Activated T-cell treated with anti-CD3 and anti-CD28 coated beads, Interleukin-2, amount 50 U/mL, for 4 hours (primary cell): ENCODE measurements around the gene NEK1. TPM values are rescaled to one million over a fixed set of nuclear protein-coding genes. Genes with fewer than 3 reads are reported as not detected.
"Not testable (repeated sequence)": the region's sequence is repeated elsewhere in the genome, so short reads cannot be mapped to it uniquely, and the experiment has no call there.

ENCODE experiments used
- ATAC-seq, 2 donors: fragments of 200-7000 bp; cut with Tn5 transposase; one replicate each; pipeline ENCODE4 v1.10.0; 2021
- DNase-seq: peaks from one replicate; pipeline ENCODE4 v3.0.0-alpha.2; 2020
- H3K27me3 Mint-ChIP-seq: one replicate; pipeline ENCODE4 v1.8.0; 2021; ENCODE audit warnings: low read depth, mixed read lengths
- H3K36me3 Mint-ChIP-seq: one replicate; pipeline ENCODE4 v1.8.0; 2022; ENCODE audit warnings: mixed read lengths; ENCODE audit not compliant: insufficient read depth
- H3K4me1 Mint-ChIP-seq: one replicate; pipeline ENCODE4 v1.8.0; 2021; ENCODE audit warnings: low read depth, mixed read lengths
- H3K4me3 Mint-ChIP-seq: one replicate; pipeline ENCODE4 v1.8.0; 2021; ENCODE audit warnings: mild to moderate bottlenecking, moderate library complexity, mixed read lengths
- H3K9me3 Mint-ChIP-seq: one replicate; pipeline ENCODE4 v1.8.0; 2021; ENCODE audit warnings: mixed read lengths
- total RNA-seq, 3 donors: library from RNA; stranded (reverse); gene quantifications; one replicate each; pipeline ENCODE4 v1.2.1, GENCODE V29; 2021

The NEK1 gene
- total RNA-seq, 3 donors from 2014 or later: 6.0 to 6.6 (median 6.6) TPM

DNA sequence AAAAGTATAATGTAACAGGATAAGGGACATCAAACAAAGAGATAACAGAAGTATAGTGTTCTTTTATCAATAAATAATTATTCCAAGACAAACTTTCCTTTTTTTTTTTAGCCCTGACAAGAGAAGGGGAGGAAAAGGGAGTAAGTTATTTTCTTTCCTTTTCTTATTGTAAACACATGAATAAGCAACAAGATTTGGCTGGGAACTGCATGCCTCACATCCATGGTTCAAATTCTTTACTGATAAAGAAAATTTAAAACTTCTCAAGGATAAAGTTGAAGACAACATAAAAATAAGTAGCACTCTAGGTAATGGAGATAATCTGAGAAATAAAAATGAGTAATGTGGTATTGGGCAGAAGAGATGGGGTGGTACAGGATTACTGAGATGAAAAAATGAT lies 71.6 kb downstream of the NEK1 start:
- H3K4me3 Mint-ChIP-seq: no peak overlapping the region
- DNase-seq (no peak), ATAC-seq (no peak)
- no peaks in the 10 kb centered on the region for H3K4me1 Mint-ChIP-seq
- peaks cover 15% of the 10 kb centered on the region for H3K36me3 Mint-ChIP-seq
- no peaks in the 10 kb centered on the region for H3K27me3 Mint-ChIP-seq
- H3K9me3 Mint-ChIP-seq: peaks cover 37% of the 10 kb centered on the region

DNA sequence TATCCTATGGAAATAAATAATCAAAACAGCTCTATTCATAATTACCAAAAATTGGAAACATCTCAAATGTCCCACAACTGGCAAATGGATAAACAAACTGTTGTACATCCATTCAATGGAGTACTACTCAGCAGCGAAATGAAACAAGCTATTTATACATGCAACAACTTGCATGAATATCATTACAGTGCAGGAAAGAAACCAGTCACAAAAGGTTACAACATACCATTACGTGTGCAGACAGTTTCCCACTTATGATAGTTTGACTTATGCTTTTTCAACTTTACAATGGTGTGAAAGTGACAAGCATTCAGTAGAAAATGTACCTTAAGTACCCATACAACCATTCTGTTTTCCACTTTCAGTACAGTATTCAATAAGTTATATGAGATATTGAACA lies 82.3 kb downstream of the NEK1 start:
- Mint-ChIP-seq H3K9me3 (no peaks in the 10 kb centered on the region), H3K36me3 (peaks cover 65% of the 10 kb centered on the region), H3K4me3 (no peak overlapping the region), H3K27me3 (no peaks in the 10 kb centered on the region), H3K4me1 (no peaks in the 10 kb centered on the region)
- ATAC-seq: no peak
- no peak for DNase-seq

DNA sequence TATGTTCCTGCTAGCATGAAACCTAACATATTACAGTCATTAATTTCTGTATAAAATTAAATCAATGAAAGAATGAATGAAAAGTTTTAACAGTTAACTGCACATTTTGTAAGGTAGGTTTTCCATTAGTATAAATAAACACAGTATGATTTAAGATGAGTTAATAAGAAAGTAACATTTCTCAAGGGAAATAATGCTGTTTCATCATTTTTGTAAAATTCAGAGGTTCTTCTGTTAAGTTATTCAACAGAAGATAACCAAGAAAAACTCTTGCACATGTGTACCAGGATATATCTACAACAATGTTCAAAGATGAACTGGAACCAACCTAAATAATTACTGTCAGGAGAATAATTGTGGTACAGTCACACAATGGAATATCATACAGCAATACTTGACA lies 88.6 kb downstream of the NEK1 start:
- ATAC-seq (no peak), DNase-seq (no peak)
- H3K4me1 Mint-ChIP-seq: no peaks in the 10 kb centered on the region
- H3K36me3 Mint-ChIP-seq: peaks cover 36% of the 10 kb centered on the region
- no peaks in the 10 kb centered on the region for H3K9me3 Mint-ChIP-seq
- no peaks in the 10 kb centered on the region for H3K27me3 Mint-ChIP-seq
- H3K4me3 Mint-ChIP-seq: no peak overlapping the region

DNA sequence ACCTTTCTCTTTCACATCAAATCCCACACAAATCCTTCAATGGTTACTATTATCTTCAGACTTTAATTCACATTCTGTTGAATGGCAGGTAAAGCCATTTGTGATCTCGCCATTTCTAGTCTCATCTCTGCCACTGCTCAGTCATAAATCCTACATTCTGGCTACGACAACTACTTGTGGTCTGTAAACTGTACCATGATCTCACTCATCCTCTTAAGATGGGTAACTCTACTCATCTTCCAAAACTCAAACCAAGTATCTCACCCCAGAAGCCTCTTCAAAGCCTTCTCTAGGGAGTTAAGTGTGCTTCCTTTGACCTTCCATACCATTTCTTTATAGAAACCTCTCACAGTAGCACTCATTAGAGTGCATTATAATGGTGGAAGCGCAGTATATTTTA lies 101.8 kb downstream of the NEK1 start:
- ATAC-seq: peak in 1 of 2 donors; percentile 58

DNA sequence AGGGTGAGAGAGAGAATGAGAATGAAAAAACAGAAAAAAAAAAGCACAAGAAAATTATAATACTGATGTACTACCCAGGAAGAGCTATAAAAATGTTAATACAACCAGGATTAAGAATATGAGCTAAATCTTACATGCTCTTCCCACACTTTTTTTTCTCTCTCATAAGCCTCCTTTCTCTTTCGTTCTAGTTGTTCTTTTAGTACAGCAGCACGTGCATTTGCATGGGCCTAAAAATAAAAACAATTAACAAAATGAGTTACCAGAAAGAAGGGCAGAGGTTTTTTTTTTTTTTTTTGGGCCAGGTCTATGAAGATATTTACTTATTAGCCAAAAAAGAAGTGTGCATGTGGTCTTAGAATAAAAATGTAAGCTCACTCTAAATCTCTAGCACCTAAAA lies 105.5 kb downstream of the NEK1 start:
- Mint-ChIP-seq H3K27me3 (no peaks in the 10 kb centered on the region), H3K36me3 (peaks cover 47% of the 10 kb centered on the region), H3K9me3 (peaks cover 20% of the 10 kb centered on the region), H3K4me3 (no peak overlapping the region), H3K4me1 (no peaks in the 10 kb centered on the region)
- DNase-seq (no peak), ATAC-seq (no peak)

More for the DNA sequence above, 101.8 kb downstream of the NEK1 start:
- no peak overlapping the region for H3K4me3 Mint-ChIP-seq
- no peaks in the 10 kb centered on the region for H3K4me1 Mint-ChIP-seq
- no peaks in the 10 kb centered on the region for H3K27me3 Mint-ChIP-seq
- no peak for DNase-seq
- no peaks in the 10 kb centered on the region for H3K9me3 Mint-ChIP-seq
- peaks cover 16% of the 10 kb centered on the region for H3K36me3 Mint-ChIP-seq

DNA sequence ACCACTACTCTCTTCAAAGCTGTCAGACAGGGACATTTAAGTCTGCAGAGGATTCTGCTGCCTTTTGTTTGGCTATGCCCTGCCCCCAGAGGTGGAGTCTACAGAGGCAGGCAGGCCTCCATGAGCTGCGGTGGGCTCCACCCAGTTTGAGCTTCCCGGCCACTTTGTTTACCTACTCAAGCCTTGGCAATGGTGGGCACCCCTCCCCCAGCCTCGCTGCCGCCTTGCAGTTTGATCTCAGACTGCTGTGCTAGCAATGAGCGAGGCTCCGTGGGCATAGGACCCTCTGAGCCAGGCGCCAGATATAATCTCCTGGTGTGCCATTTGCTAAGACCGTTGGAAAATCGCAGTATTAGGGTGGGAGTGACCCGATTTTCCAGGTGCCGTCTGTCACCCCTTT lies 112.5 kb downstream of the NEK1 start:
- ATAC-seq, DNase-seq, H3K27me3 Mint-ChIP-seq, H3K4me3 Mint-ChIP-seq, H3K4me1 Mint-ChIP-seq: not testable (repeated sequence)
- Mint-ChIP-seq H3K9me3 (peaks cover 24% of the 10 kb centered on the region), H3K36me3 (peaks cover 48% of the 10 kb centered on the region)

DNA sequence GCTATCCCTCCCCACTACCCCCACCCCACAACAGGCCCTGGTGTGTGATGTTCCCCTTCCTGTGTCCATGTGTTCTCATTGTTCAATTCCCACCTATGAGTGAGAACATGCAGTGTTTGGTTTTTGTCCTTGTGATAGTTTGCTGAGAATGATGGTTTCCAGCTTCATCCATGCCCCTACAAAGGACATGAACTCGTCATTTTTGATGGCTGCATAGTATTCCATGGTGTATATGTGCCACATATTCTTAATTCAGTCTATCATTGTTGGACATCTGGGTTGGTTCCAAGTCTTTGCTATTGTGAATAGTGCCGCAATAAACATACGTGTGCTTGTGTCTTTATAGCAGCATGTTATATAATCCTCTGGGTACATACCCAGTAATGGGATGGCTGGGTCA lies 118.1 kb downstream of the NEK1 start:
- H3K27me3 Mint-ChIP-seq, DNase-seq, ATAC-seq, H3K4me1 Mint-ChIP-seq, H3K4me3 Mint-ChIP-seq, H3K9me3 Mint-ChIP-seq: not testable (repeated sequence)
- peaks cover 19% of the 10 kb centered on the region for H3K36me3 Mint-ChIP-seq

DNA sequence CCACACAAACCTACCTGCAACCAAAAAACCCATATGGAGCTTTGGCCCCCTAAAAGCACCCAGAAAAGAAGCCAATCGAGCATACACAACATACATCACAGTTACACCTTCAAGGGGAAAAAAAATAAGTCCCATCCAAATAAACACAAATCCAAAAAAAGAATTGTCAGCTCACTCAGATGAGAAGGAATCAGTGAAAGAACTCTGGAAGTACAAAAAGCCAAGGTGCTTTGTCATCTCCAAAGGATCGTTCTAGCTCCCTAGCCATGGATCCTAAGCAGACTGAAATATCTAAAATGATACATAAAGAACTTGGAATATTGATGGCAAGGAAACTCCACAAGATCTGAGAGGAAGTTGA lies 119.2 kb downstream of the NEK1 start:
- ATAC-seq (no peak), DNase-seq (no peak)
- H3K4me1 Mint-ChIP-seq: peaks cover 3% of the 10 kb centered on the region
- no peak overlapping the region for H3K4me3 Mint-ChIP-seq
- H3K9me3 Mint-ChIP-seq: peaks cover 6% of the 10 kb centered on the region
- peaks cover 18% of the 10 kb centered on the region for H3K36me3 Mint-ChIP-seq
- no peaks in the 10 kb centered on the region for H3K27me3 Mint-ChIP-seq

DNA sequence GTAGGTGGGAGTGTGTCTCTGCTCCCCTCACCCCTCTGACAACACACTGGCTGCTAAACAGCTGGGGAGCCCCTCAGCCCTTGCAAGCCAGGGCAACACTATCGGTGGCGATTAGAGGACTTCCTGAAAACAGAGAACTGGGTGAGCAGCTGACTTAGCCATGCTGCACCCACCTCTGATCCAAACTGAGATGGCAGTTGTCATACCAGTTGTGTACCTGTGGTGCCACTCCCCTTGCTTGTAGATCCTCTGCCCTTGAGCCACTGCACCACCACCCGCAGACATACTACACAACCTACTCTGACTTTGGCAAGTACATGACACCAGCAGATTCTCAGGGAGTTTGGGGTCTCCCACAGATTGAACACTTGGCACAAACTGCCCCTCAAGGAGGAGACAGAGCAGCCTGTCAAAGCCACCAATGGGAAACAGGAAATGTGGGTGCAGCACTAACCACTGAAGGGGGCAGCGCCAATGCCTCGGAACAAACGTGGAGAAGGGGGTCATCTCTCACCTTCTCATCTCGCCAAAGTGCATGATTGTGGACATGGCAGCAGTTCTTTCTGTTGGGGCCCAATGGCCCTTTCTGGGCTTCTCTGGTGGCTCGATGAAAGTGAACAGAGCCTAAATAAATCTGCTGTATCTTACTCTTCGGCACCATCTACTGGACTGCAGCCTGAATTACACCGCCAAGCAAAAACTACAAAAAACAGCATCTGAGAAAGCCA lies 119.8 kb downstream of the NEK1 start:
- peaks cover 6% of the 10 kb centered on the region for H3K9me3 Mint-ChIP-seq
- no peak for DNase-seq
- H3K4me3 Mint-ChIP-seq: no peak overlapping the region
- peaks cover 3% of the 10 kb centered on the region for H3K4me1 Mint-ChIP-seq
- no peaks in the 10 kb centered on the region for H3K27me3 Mint-ChIP-seq
- ATAC-seq: peak in 1 of 2 donors; percentile 43
- H3K36me3 Mint-ChIP-seq: peaks cover 18% of the 10 kb centered on the region

DNA sequence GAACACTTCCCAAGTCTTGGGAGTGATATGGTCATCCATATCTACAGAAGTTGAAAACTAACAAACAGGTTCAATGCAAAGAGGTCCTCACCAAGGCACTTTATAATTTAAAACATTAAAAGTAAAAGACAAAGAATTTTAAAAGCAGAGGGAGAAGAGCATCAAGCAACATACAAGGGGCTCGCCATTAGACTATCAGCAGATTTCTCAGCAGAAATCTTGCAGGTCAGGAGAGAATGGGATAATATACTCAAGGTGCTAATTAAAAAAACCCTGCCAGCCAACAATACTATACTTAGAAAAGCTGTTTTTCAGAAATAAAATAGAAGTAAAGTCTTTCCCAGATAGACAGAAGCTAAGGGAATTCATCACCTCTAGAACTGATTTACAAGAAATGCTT lies 121.2 kb downstream of the NEK1 start:
- H3K9me3 Mint-ChIP-seq: peaks cover 6% of the 10 kb centered on the region
- H3K36me3 Mint-ChIP-seq: peaks cover 18% of the 10 kb centered on the region
- peaks cover 4% of the 10 kb centered on the region for H3K4me1 Mint-ChIP-seq
- H3K27me3 Mint-ChIP-seq: no peaks in the 10 kb centered on the region
- no peak for ATAC-seq
- no peak for DNase-seq
- H3K4me3 Mint-ChIP-seq: no peak overlapping the region

DNA sequence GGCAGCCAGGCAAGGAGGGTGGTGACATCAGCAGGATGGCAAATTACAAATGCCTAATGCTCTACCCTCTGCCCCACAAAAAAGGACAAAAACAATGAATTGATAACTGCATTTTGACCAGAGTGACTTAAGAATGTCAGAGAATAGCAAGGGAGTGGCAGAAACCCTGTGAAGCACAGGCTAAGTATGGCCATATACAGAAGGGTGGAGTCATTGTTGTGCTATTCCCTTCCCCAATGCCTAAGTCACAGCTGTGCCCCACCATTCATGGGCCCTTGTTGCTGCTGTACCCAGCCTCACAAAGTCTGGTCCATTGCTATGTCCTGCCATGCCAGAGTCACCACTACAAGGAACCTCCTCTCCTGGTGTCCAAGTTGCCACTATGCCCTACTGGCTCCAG lies 123.1 kb downstream of the NEK1 start:
- Mint-ChIP-seq H3K27me3 (no peaks in the 10 kb centered on the region), H3K4me3 (no peak overlapping the region), H3K9me3 (peaks cover 6% of the 10 kb centered on the region), H3K36me3 (peaks cover 24% of the 10 kb centered on the region), H3K4me1 (peaks cover 5% of the 10 kb centered on the region)
- ATAC-seq (no peak), DNase-seq (no peak)

DNA sequence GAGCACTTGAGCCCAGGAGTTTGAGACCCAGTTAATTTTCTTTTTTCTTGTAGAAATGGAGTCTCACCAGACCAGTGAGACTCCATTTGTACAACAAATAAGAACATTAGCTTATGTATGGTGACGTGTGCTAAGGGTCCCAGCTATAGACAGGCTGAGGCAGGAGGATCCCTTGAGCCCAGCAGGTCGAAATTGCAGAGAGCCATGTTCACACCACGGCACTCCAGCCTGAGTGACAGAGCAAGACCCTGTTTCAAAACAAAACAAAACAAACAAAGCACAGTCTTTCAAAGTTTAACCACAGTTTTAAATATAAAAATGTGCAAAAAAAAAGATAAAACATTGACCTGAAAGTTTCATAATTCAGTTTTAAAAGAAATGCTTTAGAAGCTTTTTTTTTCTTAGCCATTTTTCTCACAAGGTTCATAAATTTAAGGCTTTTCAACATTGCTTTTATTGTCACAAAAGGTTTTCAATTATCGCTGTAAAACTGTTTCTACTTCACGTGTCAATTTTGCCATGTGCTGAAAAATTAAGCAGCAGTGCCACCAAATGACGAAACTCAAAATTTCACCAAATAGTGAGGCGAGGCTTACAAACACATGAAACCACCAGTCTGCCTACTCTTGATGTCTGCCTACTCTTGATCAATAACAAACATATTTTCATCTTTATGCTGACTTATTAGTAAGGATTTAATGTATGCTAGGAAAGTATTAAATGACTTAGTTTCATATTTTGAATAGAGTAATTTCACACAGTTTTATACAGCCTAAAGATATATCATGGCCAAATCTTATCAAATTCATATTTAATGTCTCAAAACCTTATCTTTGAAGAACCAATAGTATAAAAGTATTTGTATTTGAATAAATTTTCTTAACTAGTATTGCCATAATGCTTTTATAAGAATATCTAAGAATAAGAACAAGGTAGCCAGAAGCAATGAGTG lies 126.3 kb downstream of the NEK1 start:
- H3K4me3 Mint-ChIP-seq: no peak overlapping the region
- DNase-seq: no peak
- peaks cover 16% of the 10 kb centered on the region for H3K36me3 Mint-ChIP-seq
- ATAC-seq: peak in 1 of 2 donors; percentile 38
- peaks cover 3% of the 10 kb centered on the region for H3K4me1 Mint-ChIP-seq
- no peaks in the 10 kb centered on the region for H3K27me3 Mint-ChIP-seq
- H3K9me3 Mint-ChIP-seq: no peaks in the 10 kb centered on the region

DNA sequence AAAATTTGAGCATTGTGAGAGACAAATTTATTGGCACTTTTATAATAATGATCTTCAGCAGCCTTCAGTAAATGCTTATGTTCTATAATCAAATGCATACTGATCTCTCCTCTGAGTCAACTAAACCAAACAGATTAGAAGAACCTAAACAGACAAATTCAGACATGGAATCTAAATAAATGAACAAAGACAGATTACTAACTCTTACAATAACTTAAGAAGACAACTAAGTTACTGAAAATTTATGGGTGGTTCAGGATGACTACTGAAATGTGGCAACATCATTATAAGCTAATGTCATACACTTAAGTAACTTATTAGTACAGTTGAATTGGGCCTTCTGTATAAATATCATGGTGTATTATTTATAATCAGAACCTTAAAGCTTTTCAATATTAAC lies 127.3 kb downstream of the NEK1 start:
- peaks cover 13% of the 10 kb centered on the region for H3K36me3 Mint-ChIP-seq
- H3K4me3 Mint-ChIP-seq: no peak overlapping the region
- no peak for DNase-seq
- no peaks in the 10 kb centered on the region for H3K27me3 Mint-ChIP-seq
- no peaks in the 10 kb centered on the region for H3K9me3 Mint-ChIP-seq
- H3K4me1 Mint-ChIP-seq: peaks cover 3% of the 10 kb centered on the region
- ATAC-seq: no peak

DNA sequence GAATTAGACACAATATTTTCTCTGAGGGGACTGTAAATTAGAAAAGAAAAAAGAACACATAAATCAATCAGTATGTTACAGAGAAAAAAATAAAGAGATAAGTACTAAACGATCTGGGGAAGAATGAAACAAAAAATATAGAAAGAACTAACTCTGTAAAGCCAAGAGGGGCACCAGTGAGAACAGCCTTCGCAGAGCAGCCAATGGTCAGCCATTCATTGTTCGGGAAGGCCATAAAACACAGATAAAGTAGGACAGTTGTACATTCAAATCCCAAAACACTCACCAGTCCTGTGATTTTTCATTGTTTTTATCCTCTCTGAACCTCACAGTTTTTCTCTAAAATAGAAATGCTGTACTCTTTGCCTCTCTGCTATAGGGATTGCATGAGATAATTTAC lies 127.9 kb downstream of the NEK1 start:
- Mint-ChIP-seq H3K36me3 (peaks cover 16% of the 10 kb centered on the region), H3K4me1 (peaks cover 3% of the 10 kb centered on the region), H3K4me3 (no peak overlapping the region), H3K9me3 (no peaks in the 10 kb centered on the region), H3K27me3 (no peaks in the 10 kb centered on the region)
- ATAC-seq (no peak), DNase-seq (no peak)

DNA sequence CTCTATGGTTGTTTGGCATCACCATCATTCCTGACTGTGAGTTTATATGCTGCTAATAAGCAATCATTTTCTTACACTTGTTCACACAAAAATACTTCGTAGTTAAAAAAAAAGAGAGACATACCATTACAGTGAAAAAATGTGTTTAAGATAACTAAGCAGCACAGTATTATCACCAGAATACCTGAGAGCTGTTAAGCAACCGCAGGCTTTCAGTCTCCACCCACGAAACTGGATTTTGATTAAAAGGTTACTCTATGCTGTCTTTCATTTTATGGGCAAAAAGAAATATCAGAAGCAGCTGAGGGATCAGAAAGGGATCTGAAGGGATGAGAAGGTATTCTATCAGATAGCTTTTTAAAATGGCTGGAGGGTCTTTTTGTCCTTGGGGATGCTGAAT lies 148.3 kb downstream of the NEK1 start:
- no peaks in the 10 kb centered on the region for H3K27me3 Mint-ChIP-seq
- peaks cover 9% of the 10 kb centered on the region for H3K9me3 Mint-ChIP-seq
- peaks cover 37% of the 10 kb centered on the region for H3K36me3 Mint-ChIP-seq
- H3K4me3 Mint-ChIP-seq: no peak overlapping the region
- ATAC-seq (no peak), DNase-seq (no peak)
- no peaks in the 10 kb centered on the region for H3K4me1 Mint-ChIP-seq
